Jurkat, Clone E6-1 (cell line): ENCODE results near the gene HOXA3. TPM values are rescaled to one million over a fixed set of nuclear protein-coding genes. Genes with fewer than 3 reads are reported as not detected.

Source experiments
- DNase-seq: peaks from one replicate; pipeline ENCODE4 v3.0.0-alpha.2; 2011; ENCODE audit warnings: low read depth, low spot score
- H3K4me3 ChIP-seq: 2 replicates; pipeline ENCODE4 v1.5.1; 2011; ENCODE audit warnings: mild to moderate bottlenecking, low read length, control low read depth, moderate library complexity
- polyA plus RNA-seq: library from polyadenylated mRNA; unstranded; fragments of >200 nt; gene quantifications from one replicate; pipeline ENCODE4 v1.2.1, GENCODE V29; 2012; ENCODE audit warnings: missing spikeins; ENCODE audit not compliant: insufficient read length, insufficient read depth

Gene HOXA3
- 3.9 TPM for polyA plus RNA-seq

- no peak for DNase-seq
- H3K4me3 ChIP-seq = peak within 1 kb of the TSS; percentile 83
Observed at GRCh38 chr7:27151931-27152815, at the start of gene HOXA3. Gene HOXA3 (minus strand): TSS chr7:27152583. CDS start chr7:27110640, 41,943 bp downstream.

GRCh38 chr7:27201580-27202017, 49.2 kb upstream of the HOXA3 start:
- H3K4me3 ChIP-seq = no peak overlapping the region

GRCh38 chr7:27200761-27201579, 48.6 kb upstream of the HOXA3 start:
- no peak for DNase-seq
- H3K4me3 ChIP-seq = peak overlapping the region; percentile 57

More at GRCh38 chr7:27201580-27202017, 49.2 kb upstream of the HOXA3 start:
- DNase-seq = no peak

- peak within 1 kb of the TSS; percentile 57 for H3K4me3 ChIP-seq
- DNase-seq = peak; percentile 48
Observed at GRCh38 chr7:27199849-27200760, 47.7 kb upstream of the HOXA3 start, which contains the start of gene HOXA13. Gene HOXA13 (minus strand): TSS chr7:27200091. CDS start chr7:27200077, 14 bp downstream.

- no peak for DNase-seq
- H3K4me3 ChIP-seq = no peak overlapping the region
Observed at GRCh38 chr7:27198871-27199801, 46.8 kb upstream of the HOXA3 start.

- DNase-seq = no peak
- no peak overlapping the region for H3K4me3 ChIP-seq
Observed at GRCh38 chr7:27198138-27198841, 45.9 kb upstream of the HOXA3 start.

GRCh38 chr7:27197137-27198042, 45.0 kb upstream of the HOXA3 start:
- DNase-seq = no peak
- H3K4me3 ChIP-seq = no peak overlapping the region

GRCh38 chr7:27196287-27196767, 43.9 kb upstream of the HOXA3 start:
- H3K4me3 ChIP-seq = no peak overlapping the region
- DNase-seq = peak; percentile 74

- no peak overlapping the region for H3K4me3 ChIP-seq
Observed at GRCh38 chr7:27194686-27195379, 42.5 kb upstream of the HOXA3 start.

GRCh38 chr7:27194002-27194352, 41.6 kb upstream of the HOXA3 start:
- no peak overlapping the region for H3K4me3 ChIP-seq
- DNase-seq = no peak

More at GRCh38 chr7:27194686-27195379, 42.5 kb upstream of the HOXA3 start:
- no peak for DNase-seq

GRCh38 chr7:27193335-27194001, 41.1 kb upstream of the HOXA3 start:
- no peak for DNase-seq
- no peak overlapping the region for H3K4me3 ChIP-seq

- no peak overlapping the region for H3K4me3 ChIP-seq
- no peak for DNase-seq
Observed at GRCh38 chr7:27192546-27193334, 40.4 kb upstream of the HOXA3 start.

GRCh38 chr7:27191833-27192545, 39.6 kb upstream of the HOXA3 start:
- no peak overlapping the region for H3K4me3 ChIP-seq
- no peak for DNase-seq
